Duodenal mucosa (tissue), 2 donors: Measurements from ENCODE around the gene SLC9A9.

Experiments used
- H3K27ac ChIP-seq: one replicate; pipeline ENCODE4 v1.7.0; 2013; ENCODE audit warnings: low read depth, low read length
- H3K27me3 ChIP-seq, 2 donors: one replicate each; pipeline ENCODE4 v1.7.0; 2013; ENCODE audit warnings: low read length in 2 of 2, control low read depth in 1 of 2; ENCODE audit not compliant: insufficient read depth in 2 of 2, control insufficient read depth in 1 of 2
- H3K36me3 ChIP-seq, 2 donors: one replicate each; pipeline ENCODE4 v1.7.0; 2013; ENCODE audit warnings: low read length in 2 of 2, control low read depth in 1 of 2; ENCODE audit not compliant: insufficient read depth in 2 of 2, control insufficient read depth in 1 of 2
- H3K4me1 ChIP-seq, 2 donors: one replicate each; pipeline ENCODE4 v1.7.0; 2013; ENCODE audit warnings: low read length in 2 of 2, control low read depth in 1 of 2; ENCODE audit not compliant: insufficient read depth in 2 of 2, control insufficient read depth in 1 of 2
- H3K4me3 ChIP-seq, 2 donors: one replicate each; pipeline ENCODE4 v1.7.0; 2013; ENCODE audit warnings: low read length in 2 of 2, low read depth in 1 of 2
- H3K9ac ChIP-seq, 2 donors: one replicate each; pipeline ENCODE4 v1.7.0; 2013; ENCODE audit warnings: low read length in 2 of 2, low read depth in 1 of 2
- H3K9me3 ChIP-seq, 2 donors: one replicate each; pipeline ENCODE4 v1.7.0; 2013; ENCODE audit warnings: low read length in 2 of 2, control low read depth in 1 of 2; ENCODE audit not compliant: control insufficient read depth in 1 of 2

The SLC9A9 gene

DNA sequence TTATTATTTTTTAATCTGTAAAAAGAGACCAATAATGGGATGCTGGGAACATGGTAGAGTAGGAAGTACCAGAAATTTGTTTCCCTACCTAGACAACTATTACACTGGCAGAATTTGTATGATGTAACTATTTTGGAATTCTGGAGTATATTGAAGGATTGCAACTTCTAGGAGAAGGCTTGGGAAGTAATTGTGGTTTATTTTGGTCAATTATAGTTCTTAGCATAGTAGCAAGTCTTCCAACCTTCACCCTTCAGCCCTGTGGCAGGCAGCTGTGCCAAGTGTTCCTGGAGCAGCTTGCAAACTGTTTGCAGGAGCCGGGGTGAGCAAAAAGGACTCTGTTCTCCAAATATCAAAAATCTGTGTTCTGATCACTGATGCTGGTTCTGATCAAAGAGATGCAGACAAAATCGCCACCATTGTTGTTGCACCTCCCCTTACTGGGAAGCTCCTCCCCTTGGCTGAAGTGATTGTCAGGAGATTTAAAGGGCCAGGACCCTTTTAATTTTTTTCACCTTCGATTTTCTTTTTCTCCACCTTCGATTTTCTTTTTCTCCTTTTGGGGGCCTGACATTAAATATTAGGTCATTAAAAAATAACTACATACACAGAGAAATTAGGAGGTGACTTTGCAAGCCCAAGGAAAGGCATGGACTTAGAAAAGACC, 363.3 kb downstream of the SLC9A9 start:
- H3K9me3 ChIP-seq, result no peaks in the 10 kb centered on the region
- H3K4me1 ChIP-seq, result peaks cover 0 to 5% of the 10 kb centered on the region in 2 donors
- H3K36me3 ChIP-seq, result no peaks in the 10 kb centered on the region
- no peak overlapping the region for H3K9ac ChIP-seq
- no peaks in the 10 kb centered on the region for H3K27me3 ChIP-seq
- no peak overlapping the region for H3K27ac ChIP-seq
- H3K4me3 ChIP-seq, result no peak overlapping the region

DNA sequence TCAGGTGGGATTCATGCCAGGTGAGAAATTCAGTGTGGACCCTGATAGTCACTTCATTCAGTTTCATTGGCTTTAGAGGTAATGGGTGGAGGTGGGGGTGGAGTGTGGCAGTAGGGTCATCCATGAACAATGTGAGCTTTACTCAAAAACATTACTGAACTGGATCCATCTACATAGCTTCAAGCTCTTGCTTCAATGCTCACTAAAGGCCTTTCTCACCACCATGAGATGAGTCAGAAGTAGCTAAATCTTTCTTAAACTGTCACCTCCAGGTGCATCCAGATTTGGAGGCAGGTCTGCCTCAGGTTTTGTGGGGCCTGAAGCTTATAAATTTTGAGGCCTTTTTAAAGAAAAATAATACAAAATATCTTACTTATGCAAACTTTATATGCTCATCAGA, 365.1 kb downstream of the SLC9A9 start:
- no peak overlapping the region for H3K9ac ChIP-seq
- no peaks in the 10 kb centered on the region for H3K36me3 ChIP-seq
- H3K4me3 ChIP-seq, result no peak overlapping the region
- H3K4me1 ChIP-seq, result peaks cover 0 to 5% of the 10 kb centered on the region in 2 donors
- H3K9me3 ChIP-seq, result no peaks in the 10 kb centered on the region
- no peak overlapping the region for H3K27ac ChIP-seq
- H3K27me3 ChIP-seq, result no peaks in the 10 kb centered on the region

DNA sequence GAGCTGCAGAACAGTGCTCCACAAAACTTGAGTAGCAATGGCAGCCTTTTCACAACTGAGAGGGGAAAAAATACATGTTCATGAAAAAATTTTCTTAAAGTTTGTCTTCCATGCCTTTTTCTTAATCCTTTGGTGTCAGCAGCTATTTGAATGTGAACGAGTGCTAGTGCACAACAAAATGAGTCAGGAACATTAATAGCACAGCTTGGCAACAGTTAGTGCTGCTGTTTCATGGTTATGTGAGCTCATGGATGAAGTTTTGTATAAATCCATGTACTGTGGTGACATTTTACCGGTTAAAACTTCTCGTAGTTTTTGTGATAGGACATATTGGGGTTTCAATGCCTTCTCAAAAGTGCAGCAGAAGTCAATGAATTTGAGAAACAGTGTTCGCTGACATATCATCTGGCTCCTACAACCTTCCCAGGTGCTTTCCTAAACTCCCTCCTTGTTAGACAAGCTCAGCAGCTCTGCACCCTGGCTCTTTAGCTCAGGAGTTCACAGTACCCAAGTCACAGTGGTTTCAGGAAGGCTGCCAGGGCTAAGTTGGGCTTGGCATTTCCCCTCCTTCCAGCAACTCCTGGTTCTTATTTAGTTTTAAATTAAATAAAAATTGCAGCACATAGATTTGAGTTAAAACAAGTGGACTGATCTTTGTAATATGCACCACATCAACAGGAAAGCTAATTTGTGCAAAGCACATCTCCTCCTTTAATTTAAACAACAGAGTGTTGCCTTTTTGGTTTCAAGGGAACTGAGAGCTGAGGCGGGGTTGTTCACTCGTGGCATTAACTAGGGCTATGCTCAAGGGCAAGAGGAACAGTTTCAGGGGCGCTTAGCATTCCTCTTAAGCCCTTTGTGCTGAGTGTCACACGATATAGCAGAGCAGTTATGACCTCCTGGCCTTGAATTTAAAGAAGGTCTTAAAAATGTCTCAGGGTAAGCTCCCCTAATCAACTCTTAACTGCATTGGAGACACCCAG, 365.9 kb downstream of the SLC9A9 start:
- peaks cover 0 to 5% of the 10 kb centered on the region in 2 donors for H3K4me1 ChIP-seq
- H3K36me3 ChIP-seq, result no peaks in the 10 kb centered on the region
- H3K27ac ChIP-seq, result no peak overlapping the region
- no peak overlapping the region for H3K9ac ChIP-seq
- no peaks in the 10 kb centered on the region for H3K9me3 ChIP-seq
- no peaks in the 10 kb centered on the region for H3K27me3 ChIP-seq
- H3K4me3 ChIP-seq, result no peak overlapping the region

DNA sequence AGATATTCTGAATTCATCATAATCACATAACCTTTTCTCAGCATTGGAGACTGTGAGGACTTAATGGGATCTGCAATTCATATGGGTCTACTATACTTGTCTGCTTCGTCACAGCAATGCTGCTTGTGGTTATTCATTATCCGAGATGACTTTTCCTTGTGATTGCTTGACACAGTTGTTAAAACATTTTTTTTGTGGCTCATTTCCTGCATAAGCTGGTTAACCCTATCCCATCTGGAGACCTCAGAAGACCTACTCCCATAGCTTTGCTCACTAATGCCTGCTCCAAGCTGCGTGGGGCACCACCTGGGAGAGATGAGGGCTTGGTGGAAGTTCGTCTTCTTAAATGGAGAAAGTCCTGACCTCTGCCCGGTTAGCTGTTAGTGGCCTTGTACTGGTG, 367.9 kb downstream of the SLC9A9 start:
- H3K9ac ChIP-seq, result no peak overlapping the region
- peaks cover 0 to 5% of the 10 kb centered on the region in 2 donors for H3K4me1 ChIP-seq
- H3K4me3 ChIP-seq, result no peak overlapping the region
- no peaks in the 10 kb centered on the region for H3K27me3 ChIP-seq
- H3K27ac ChIP-seq, result no peak overlapping the region
- H3K9me3 ChIP-seq, result no peaks in the 10 kb centered on the region
- no peaks in the 10 kb centered on the region for H3K36me3 ChIP-seq

GRCh38 chr3:143479727-143480126, 368.5 kb downstream of the SLC9A9 start:
- Histone ChIP-seq H3K9ac (no peak overlapping the region), H3K27ac (no peak overlapping the region), H3K4me1 (peaks cover 0 to 5% of the 10 kb centered on the region in 2 donors), H3K36me3 (no peaks in the 10 kb centered on the region), H3K9me3 (no peaks in the 10 kb centered on the region), H3K4me3 (no peak overlapping the region), H3K27me3 (no peaks in the 10 kb centered on the region)

GRCh38 chr3:143478115-143478693, 370.1 kb downstream of the SLC9A9 start:
- no peaks in the 10 kb centered on the region for H3K36me3 ChIP-seq
- H3K4me1 ChIP-seq, result peaks cover 0 to 13% of the 10 kb centered on the region in 2 donors
- H3K9me3 ChIP-seq, result no peaks in the 10 kb centered on the region
- no peak overlapping the region for H3K27ac ChIP-seq
- H3K9ac ChIP-seq, result no peak overlapping the region
- no peaks in the 10 kb centered on the region for H3K27me3 ChIP-seq
- H3K4me3 ChIP-seq, result no peak overlapping the region

- no peak overlapping the region for H3K27ac ChIP-seq
- H3K4me1 ChIP-seq, result peaks cover 0 to 13% of the 10 kb centered on the region in 2 donors
- no peaks in the 10 kb centered on the region for H3K36me3 ChIP-seq
- no peak overlapping the region for H3K9ac ChIP-seq
- no peaks in the 10 kb centered on the region for H3K27me3 ChIP-seq
- H3K4me3 ChIP-seq, result no peak overlapping the region
- H3K9me3 ChIP-seq, result no peaks in the 10 kb centered on the region
Measured at GRCh38 chr3:143476965-143477640, 371.2 kb downstream of the SLC9A9 start.

- H3K9me3 ChIP-seq, result no peaks in the 10 kb centered on the region
- H3K9ac ChIP-seq, result no peak overlapping the region
- peaks cover 0 to 13% of the 10 kb centered on the region in 2 donors for H3K4me1 ChIP-seq
- no peaks in the 10 kb centered on the region for H3K36me3 ChIP-seq
- no peak overlapping the region for H3K4me3 ChIP-seq
- no peaks in the 10 kb centered on the region for H3K27me3 ChIP-seq
- H3K27ac ChIP-seq, result no peak overlapping the region
Measured at GRCh38 chr3:143475981-143476380, 372.3 kb downstream of the SLC9A9 start.

DNA sequence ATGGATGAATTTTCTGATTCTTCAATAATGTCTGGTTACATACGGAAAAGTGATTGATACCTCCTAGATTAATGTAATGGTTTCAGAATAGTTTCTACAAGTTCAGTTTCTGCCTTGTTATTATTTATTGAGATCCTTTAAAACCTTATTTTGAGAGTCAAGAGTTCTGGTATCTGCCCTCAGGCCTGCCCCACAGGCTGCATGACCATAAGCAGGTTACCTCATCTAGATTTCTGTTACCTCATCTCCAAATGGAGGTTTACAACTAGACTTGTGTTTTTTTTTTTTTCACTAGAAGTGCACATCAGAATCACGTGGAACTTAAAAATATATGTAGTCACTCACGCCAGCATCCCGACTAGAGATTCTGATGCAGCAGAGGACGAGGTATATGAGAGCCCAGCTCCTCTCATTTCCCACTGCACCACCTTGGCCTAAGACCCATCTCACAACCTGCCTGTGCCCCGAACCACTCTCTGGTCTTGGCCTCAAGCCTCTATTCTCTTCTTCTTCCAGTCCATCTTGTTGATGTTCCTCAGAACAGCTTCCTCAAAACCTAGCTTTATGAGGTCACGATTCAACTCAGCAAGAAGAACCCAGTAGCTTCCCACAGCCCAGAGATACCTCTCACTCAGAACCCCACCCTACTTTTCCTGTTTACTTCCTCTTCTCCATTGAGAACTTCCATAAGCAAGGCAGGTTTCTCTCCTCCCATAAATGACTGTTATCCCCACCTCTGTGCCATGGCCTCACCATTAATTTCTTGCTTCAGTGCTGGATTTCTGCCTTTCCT, 375.3 kb downstream of the SLC9A9 start:
- H3K36me3 ChIP-seq, result no peaks in the 10 kb centered on the region
- H3K4me3 ChIP-seq, result no peak overlapping the region
- H3K9ac ChIP-seq, result no peak overlapping the region
- H3K27me3 ChIP-seq, result no peaks in the 10 kb centered on the region
- no peaks in the 10 kb centered on the region for H3K9me3 ChIP-seq
- H3K4me1 ChIP-seq, result peaks cover 6 to 8% of the 10 kb centered on the region in 2 donors
- no peak overlapping the region for H3K27ac ChIP-seq
